ENCODE measurements around the gene MXRA8.
A peak's percentile ranks its signal among the peaks of the same experiment; 100 is the strongest.

DNA sequence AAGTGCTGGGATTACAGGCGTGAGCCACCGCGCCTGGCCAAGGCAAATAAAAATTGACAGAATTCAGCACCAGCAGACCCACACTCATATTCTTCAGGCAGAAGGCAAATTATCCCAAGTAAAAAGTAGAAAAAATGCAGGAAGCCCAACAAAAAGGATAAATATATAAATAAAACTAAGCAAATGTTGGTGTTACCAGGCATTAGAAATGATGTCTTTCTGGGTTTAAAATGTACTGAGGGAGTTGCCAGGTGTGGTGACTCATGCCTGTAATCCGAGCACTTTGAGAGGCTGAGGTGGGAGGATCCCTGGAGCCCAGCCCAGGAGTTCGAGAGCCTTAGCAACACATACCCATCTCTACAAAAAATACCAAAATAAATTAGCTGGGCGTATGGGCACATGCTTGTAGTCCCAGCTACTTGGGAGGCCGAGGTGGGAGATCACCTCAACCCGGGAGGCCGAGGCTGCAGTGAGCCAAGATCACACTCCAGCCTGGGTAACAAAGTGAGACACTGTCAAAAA, 40.2 kb downstream of the MXRA8 start:
- TF ChIP-seq POLR2AphosphoS5 (IDR thresholded peaks at IDR 0.05; ENCODE audit: insufficient read depth in 1 of 2, low read depth in 1 of 2): peak; percentile 53 to 91
- TF ChIP-seq, protein P1, sequence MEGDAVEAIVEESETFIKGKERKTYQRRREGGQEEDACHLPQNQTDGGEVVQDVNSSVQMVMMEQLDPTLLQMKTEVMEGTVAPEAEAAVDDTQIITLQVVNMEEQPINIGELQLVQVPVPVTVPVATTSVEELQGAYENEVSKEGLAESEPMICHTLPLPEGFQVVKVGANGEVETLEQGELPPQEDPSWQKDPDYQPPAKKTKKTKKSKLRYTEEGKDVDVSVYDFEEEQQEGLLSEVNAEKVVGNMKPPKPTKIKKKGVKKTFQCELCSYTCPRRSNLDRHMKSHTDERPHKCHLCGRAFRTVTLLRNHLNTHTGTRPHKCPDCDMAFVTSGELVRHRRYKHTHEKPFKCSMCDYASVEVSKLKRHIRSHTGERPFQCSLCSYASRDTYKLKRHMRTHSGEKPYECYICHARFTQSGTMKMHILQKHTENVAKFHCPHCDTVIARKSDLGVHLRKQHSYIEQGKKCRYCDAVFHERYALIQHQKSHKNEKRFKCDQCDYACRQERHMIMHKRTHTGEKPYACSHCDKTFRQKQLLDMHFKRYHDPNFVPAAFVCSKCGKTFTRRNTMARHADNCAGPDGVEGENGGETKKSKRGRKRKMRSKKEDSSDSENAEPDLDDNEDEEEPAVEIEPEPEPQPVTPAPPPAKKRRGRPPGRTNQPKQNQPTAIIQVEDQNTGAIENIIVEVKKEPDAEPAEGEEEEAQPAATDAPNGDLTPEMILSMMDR (IDR thresholded peaks at IDR 0.05): no peak

All from vagina (tissue), 2 donors.